HG03097 (cell line): ENCODE data around the gene OST4.
"Not testable (repeated sequence)": the region's sequence is repeated elsewhere in the genome, so short reads cannot be mapped to it uniquely, and the experiment has no call there.

Experiments used
- ATAC-seq: cut with Tn5 transposase; IDR thresholded peaks from one replicate; pipeline ENCODE4 v1.9.1; 2021; ENCODE audit not compliant: unreplicated experiment, low FRiP score

OST4 gene

GRCh38 chr2:27080140-27080469, 8.7 kb upstream of the OST4 start:
- ATAC-seq, result no peak

- ATAC-seq, result no peak
These were observed 8.0 kb upstream of the OST4 start for GRCh38 chr2:27079233-27080139.

GRCh38 chr2:27078267-27079194, 7.1 kb upstream of the OST4 start, which contains the start of gene EMILIN1:
TSS of gene EMILIN1 (plus strand) at chr2:27078615. CDS start at chr2:27079066, 451 bp downstream.
- no peak for ATAC-seq

GRCh38 chr2:27077231-27077630, 5.8 kb upstream of the OST4 start:
- no peak for ATAC-seq

- ATAC-seq, result no peak
These were observed 4.9 kb upstream of the OST4 start for GRCh38 chr2:27076323-27076722.

- ATAC-seq, result not testable (repeated sequence)
These were observed 4.1 kb upstream of the OST4 start for GRCh38 chr2:27075566-27075871.

GRCh38 chr2:27074738-27075565, 3.5 kb upstream of the OST4 start:
- ATAC-seq, result no peak

GRCh38 chr2:27073782-27074181, 2.3 kb upstream of the OST4 start:
- ATAC-seq, result no peak

GRCh38 chr2:27072920-27073319, 1.5 kb upstream of the OST4 start:
- no peak for ATAC-seq

- peak; percentile 5 for ATAC-seq
These were observed 756 bp upstream of the OST4 start for GRCh38 chr2:27071990-27072830.

GRCh38 chr2:27070653-27071276, 689 bp downstream of the OST4 start:
- ATAC-seq, result no peak

- ATAC-seq, result no peak
These were observed 1.4 kb downstream of the OST4 start for GRCh38 chr2:27069961-27070618.

GRCh38 chr2:27069436-27069835, 2.0 kb downstream of the OST4 start:
- ATAC-seq, result no peak

GRCh38 chr2:27067385-27067784, 4.1 kb downstream of the OST4 start:
- ATAC-seq, result no peak

GRCh38 chr2:27065128-27065527, 6.3 kb downstream of the OST4 start:
- ATAC-seq, result no peak

- no peak for ATAC-seq
These were observed 11.1 kb downstream of the OST4 start for GRCh38 chr2:27060323-27060722.

- ATAC-seq, result no peak
These were observed 12.2 kb downstream of the OST4 start for GRCh38 chr2:27059141-27059820.

- ATAC-seq, result no peak
These were observed 13.2 kb downstream of the OST4 start for GRCh38 chr2:27058210-27058609.
